Measurements from ENCODE around the gene PJA2.

Gene PJA2

GRCh38 chr5:109351988-109352864 lies 57.5 kb downstream of the PJA2 start:
- H3K36me3 ChIP-seq (replicated peaks; ENCODE audit: insufficient read depth, low read length), result no peaks in the 10 kb centered on the region
- no peak for DNase-seq
- H3K4me2 ChIP-seq (ENCODE audit: low read depth, low read length), result no peak overlapping the region
- no peak overlapping the region for H3K27ac ChIP-seq (ENCODE audit: low read length)
- no peak overlapping the region for H2AFZ ChIP-seq (ENCODE audit: low read length)
- TF ChIP-seq EZH2phosphoT487 (IDR thresholded peaks at IDR 0.05; ENCODE audit: low read length) (no peak), EZH2 (optimal IDR thresholded peaks at IDR 0.05; ENCODE audit: low read depth, low read length) (no peak)
- TF ChIP-seq, protein P1, sequence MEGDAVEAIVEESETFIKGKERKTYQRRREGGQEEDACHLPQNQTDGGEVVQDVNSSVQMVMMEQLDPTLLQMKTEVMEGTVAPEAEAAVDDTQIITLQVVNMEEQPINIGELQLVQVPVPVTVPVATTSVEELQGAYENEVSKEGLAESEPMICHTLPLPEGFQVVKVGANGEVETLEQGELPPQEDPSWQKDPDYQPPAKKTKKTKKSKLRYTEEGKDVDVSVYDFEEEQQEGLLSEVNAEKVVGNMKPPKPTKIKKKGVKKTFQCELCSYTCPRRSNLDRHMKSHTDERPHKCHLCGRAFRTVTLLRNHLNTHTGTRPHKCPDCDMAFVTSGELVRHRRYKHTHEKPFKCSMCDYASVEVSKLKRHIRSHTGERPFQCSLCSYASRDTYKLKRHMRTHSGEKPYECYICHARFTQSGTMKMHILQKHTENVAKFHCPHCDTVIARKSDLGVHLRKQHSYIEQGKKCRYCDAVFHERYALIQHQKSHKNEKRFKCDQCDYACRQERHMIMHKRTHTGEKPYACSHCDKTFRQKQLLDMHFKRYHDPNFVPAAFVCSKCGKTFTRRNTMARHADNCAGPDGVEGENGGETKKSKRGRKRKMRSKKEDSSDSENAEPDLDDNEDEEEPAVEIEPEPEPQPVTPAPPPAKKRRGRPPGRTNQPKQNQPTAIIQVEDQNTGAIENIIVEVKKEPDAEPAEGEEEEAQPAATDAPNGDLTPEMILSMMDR (IDR thresholded peaks at IDR 0.05; ENCODE audit: low read length), result no peak
- no peaks in the 10 kb centered on the region for H4K20me1 ChIP-seq (ENCODE audit: insufficient read depth, low read length)
- no peak overlapping the region for H3K9ac ChIP-seq (ENCODE audit: low read length)
- no peaks in the 10 kb centered on the region for H3F3A ChIP-seq (ENCODE audit: insufficient read depth, low read length)
- no peak overlapping the region for H3K4me3 ChIP-seq (ENCODE audit: low read length)
- no peaks in the 10 kb centered on the region for H3K9me3 ChIP-seq (replicated peaks; ENCODE audit: insufficient read depth, low read length)
- no peaks in the 10 kb centered on the region for H3K27me3 ChIP-seq (replicated peaks; ENCODE audit: insufficient read depth, low read length)
- no peaks in the 10 kb centered on the region for H3K9me2 ChIP-seq (replicated peaks; ENCODE audit: insufficient read depth, low read length)
- H3K4me1 ChIP-seq (ENCODE audit: low read length), result no peaks in the 10 kb centered on the region
- no peaks in the 10 kb centered on the region for H3K79me2 ChIP-seq (ENCODE audit: low read length)

GRCh38 chr5:109350537-109351270 lies 59.1 kb downstream of the PJA2 start:
- H3K36me3 ChIP-seq (replicated peaks; ENCODE audit: insufficient read depth, low read length), result no peaks in the 10 kb centered on the region

GRCh38 chr5:109349388-109349787 lies 60.4 kb downstream of the PJA2 start:
- H3K36me3 ChIP-seq (replicated peaks; ENCODE audit: insufficient read depth, low read length), result no peaks in the 10 kb centered on the region
- H3K79me2 ChIP-seq (ENCODE audit: low read length), result no peaks in the 10 kb centered on the region
- no peak overlapping the region for H3K9ac ChIP-seq (ENCODE audit: low read length)
- no peaks in the 10 kb centered on the region for H3K4me1 ChIP-seq (ENCODE audit: low read length)
- H3K27ac ChIP-seq (ENCODE audit: low read length), result no peak overlapping the region
- H3F3A ChIP-seq (ENCODE audit: insufficient read depth, low read length), result no peaks in the 10 kb centered on the region
- no peaks in the 10 kb centered on the region for H3K9me3 ChIP-seq (replicated peaks; ENCODE audit: insufficient read depth, low read length)
- no peak for DNase-seq
- H3K4me2 ChIP-seq (ENCODE audit: low read depth, low read length), result no peak overlapping the region
- no peaks in the 10 kb centered on the region for H3K9me2 ChIP-seq (replicated peaks; ENCODE audit: insufficient read depth, low read length)
- H3K27me3 ChIP-seq (replicated peaks; ENCODE audit: insufficient read depth, low read length), result no peaks in the 10 kb centered on the region
- no peak overlapping the region for H3K4me3 ChIP-seq (ENCODE audit: low read length)
- no peak for TF ChIP-seq EZH2 (optimal IDR thresholded peaks at IDR 0.05; ENCODE audit: low read depth, low read length)
- TF ChIP-seq, protein P1 (IDR thresholded peaks at IDR 0.05; ENCODE audit: low read length), result no peak
- TF ChIP-seq EZH2phosphoT487 (IDR thresholded peaks at IDR 0.05; ENCODE audit: low read length), result no peak
- no peak overlapping the region for H2AFZ ChIP-seq (ENCODE audit: low read length)
- H4K20me1 ChIP-seq (ENCODE audit: insufficient read depth, low read length), result no peaks in the 10 kb centered on the region

More at GRCh38 chr5:109350537-109351270, 59.1 kb downstream of the PJA2 start:
- no peak for DNase-seq
- H3F3A ChIP-seq (ENCODE audit: insufficient read depth, low read length), result no peaks in the 10 kb centered on the region
- H3K9ac ChIP-seq (ENCODE audit: low read length), result no peak overlapping the region
- no peaks in the 10 kb centered on the region for H4K20me1 ChIP-seq (ENCODE audit: insufficient read depth, low read length)
- no peak overlapping the region for H3K4me2 ChIP-seq (ENCODE audit: low read depth, low read length)
- H3K9me2 ChIP-seq (replicated peaks; ENCODE audit: insufficient read depth, low read length), result no peaks in the 10 kb centered on the region
- TF ChIP-seq EZH2phosphoT487 (IDR thresholded peaks at IDR 0.05; ENCODE audit: low read length), result no peak
- TF ChIP-seq, protein P1 (IDR thresholded peaks at IDR 0.05; ENCODE audit: low read length), result no peak
- no peak for TF ChIP-seq EZH2 (optimal IDR thresholded peaks at IDR 0.05; ENCODE audit: low read depth, low read length)
- H3K9me3 ChIP-seq (replicated peaks; ENCODE audit: insufficient read depth, low read length), result no peaks in the 10 kb centered on the region
- H3K79me2 ChIP-seq (ENCODE audit: low read length), result no peaks in the 10 kb centered on the region
- no peak overlapping the region for H2AFZ ChIP-seq (ENCODE audit: low read length)
- H3K4me1 ChIP-seq (ENCODE audit: low read length), result no peaks in the 10 kb centered on the region
- H3K4me3 ChIP-seq (ENCODE audit: low read length), result no peak overlapping the region
- H3K27me3 ChIP-seq (replicated peaks; ENCODE audit: insufficient read depth, low read length), result no peaks in the 10 kb centered on the region
- H3K27ac ChIP-seq (ENCODE audit: low read length), result no peak overlapping the region

All from MM.1S (cell line).